ENCODE data around the gene DDHD1.
A peak's percentile ranks its signal among the peaks of the same experiment; 100 is the strongest.
"Not testable (repeated sequence)": the region's sequence is repeated elsewhere in the genome, so short reads cannot be mapped to it uniquely, and the experiment has no call there.

The DDHD1 gene

GRCh38 chr14:53153702-53154112 lies 584 bp upstream of the DDHD1 start:
- Histone ChIP-seq H3K4me3 (peak overlapping the region; percentile 74 to 95 (median 91)), H3K27ac (peak overlapping the region in 20 of 21 experiments; percentile 69 to 90 (median 86))

- Histone ChIP-seq H3K4me3 (peak overlapping the region; percentile 74 to 95 (median 91)), H3K27ac (peak overlapping the region; percentile 36 to 90 (median 87))
These were observed 788 bp downstream of the DDHD1 start for GRCh38 chr14:53152184-53152886.

GRCh38 chr14:53151523-53152183 lies 1.5 kb downstream of the DDHD1 start:
- Histone ChIP-seq H3K27ac (peak overlapping the region; percentile 36 to 90 (median 87)), H3K4me3 (peak overlapping the region; percentile 74 to 95 (median 91))

GRCh38 chr14:53149668-53150316 lies 3.3 kb downstream of the DDHD1 start:
- Histone ChIP-seq H3K4me3 (no peak overlapping the region), H3K27ac (no peak overlapping the region)

- Histone ChIP-seq H3K4me3 (no peak overlapping the region), H3K27ac (no peak overlapping the region)
These were observed 4.5 kb downstream of the DDHD1 start for GRCh38 chr14:53148671-53149070.

GRCh38 chr14:53147893-53148292 lies 5.2 kb downstream of the DDHD1 start:
- no peak overlapping the region for H3K27ac ChIP-seq
- H3K4me3 ChIP-seq = no peak overlapping the region

- Histone ChIP-seq H3K27ac (no peak overlapping the region), H3K4me3 (no peak overlapping the region)
These were observed 5.9 kb downstream of the DDHD1 start for GRCh38 chr14:53147208-53147607.

GRCh38 chr14:53146739-53147138 lies 6.4 kb downstream of the DDHD1 start:
- Histone ChIP-seq H3K4me3 (no peak overlapping the region), H3K27ac (no peak overlapping the region)

GRCh38 chr14:53144244-53144643 lies 8.9 kb downstream of the DDHD1 start:
- Histone ChIP-seq H3K27ac (no peak overlapping the region), H3K4me3 (no peak overlapping the region)

- no peak overlapping the region for H3K27ac ChIP-seq
- no peak overlapping the region for H3K4me3 ChIP-seq
These were observed 12.5 kb downstream of the DDHD1 start for GRCh38 chr14:53140585-53140984.

- no peak overlapping the region for H3K4me3 ChIP-seq
- no peak overlapping the region for H3K27ac ChIP-seq
These were observed 15.4 kb downstream of the DDHD1 start for GRCh38 chr14:53137568-53138203.

- H3K27ac ChIP-seq = peak overlapping the region in 1 of 21 experiments; percentile 5
- not testable (repeated sequence) for H3K4me3 ChIP-seq
These were observed 22.6 kb downstream of the DDHD1 start for GRCh38 chr14:53130491-53130890.

GRCh38 chr14:53128303-53129028 lies 24.7 kb downstream of the DDHD1 start:
- no peak overlapping the region for H3K4me3 ChIP-seq
- no peak overlapping the region for H3K27ac ChIP-seq

GRCh38 chr14:53127832-53128231 lies 25.3 kb downstream of the DDHD1 start:
- Histone ChIP-seq H3K27ac (peak overlapping the region in 2 of 21 experiments; percentile 68 to 81), H3K4me3 (no peak overlapping the region)

- no peak overlapping the region for H3K4me3 ChIP-seq
- peak overlapping the region in 12 of 21 experiments; percentile 8 to 81 (median 54) for H3K27ac ChIP-seq
These were observed 26.0 kb downstream of the DDHD1 start for GRCh38 chr14:53127151-53127550.

GRCh38 chr14:53126731-53127130 lies 26.4 kb downstream of the DDHD1 start:
- Histone ChIP-seq H3K4me3 (no peak overlapping the region), H3K27ac (peak overlapping the region in 12 of 21 experiments; percentile 5 to 81 (median 49))

GRCh38 chr14:53124786-53125185 lies 28.3 kb downstream of the DDHD1 start:
- Histone ChIP-seq H3K4me3 (no peak overlapping the region), H3K27ac (no peak overlapping the region)

- H3K27ac ChIP-seq, H3K4me3 ChIP-seq: not testable (repeated sequence)
These were observed 31.7 kb downstream of the DDHD1 start for GRCh38 chr14:53121419-53121818.

- not testable (repeated sequence) for H3K4me3 ChIP-seq, H3K27ac ChIP-seq
These were observed 35.6 kb downstream of the DDHD1 start for GRCh38 chr14:53117479-53117878.

GRCh38 chr14:53113989-53114388 lies 39.1 kb downstream of the DDHD1 start:
- H3K27ac ChIP-seq = no peak overlapping the region
- H3K4me3 ChIP-seq = no peak overlapping the region
